ENCODE measurements around the gene EMCN. TPM values are rescaled to one million over a fixed set of nuclear protein-coding genes. Genes with fewer than 3 reads are reported as not detected.

Gene EMCN
- total and polyA plus RNA-seq, 11 donors, result 14.9 to 52.6 (median 27.4) TPM

- intact Hi-C loops (cut with DNase I), result no loop called here
Observed at GRCh38 chr4:100469555-100469954, 48.3 kb downstream of the EMCN start.

DNA sequence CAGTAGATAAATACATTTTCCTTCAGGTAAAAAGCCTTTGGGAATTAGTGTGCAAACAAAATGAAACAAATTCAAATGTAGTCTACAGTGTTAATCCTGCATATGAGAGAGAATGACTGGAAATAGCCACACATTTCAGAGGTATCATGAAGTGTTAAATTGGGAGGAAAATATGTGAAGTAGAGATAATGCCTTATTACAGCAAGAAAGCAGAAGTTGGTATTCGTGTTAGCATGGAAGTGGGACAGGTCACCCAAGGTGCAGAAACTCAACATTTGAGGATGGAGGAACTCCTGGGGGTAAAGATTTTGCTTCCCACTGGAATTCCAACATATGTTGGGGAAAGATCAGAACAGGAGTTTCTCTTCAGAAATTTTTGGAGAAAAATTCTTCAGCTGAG lies 51.3 kb downstream of the EMCN start:
- DNase-seq (no peak), ATAC-seq (no peak)
- Histone ChIP-seq H3K4me1 (no peaks in the 10 kb centered on the region), H3K9me3 (peaks cover 0 to 9% (median 0%) of the 10 kb centered on the region in 12 donors), H3K27me3 (no peaks in the 10 kb centered on the region), H3K36me3 (peaks cover 0 to 31% (median 3%) of the 10 kb centered on the region in 9 donors), H3K27ac (no peak overlapping the region), H3K4me3 (no peak overlapping the region)
- TF ChIP-seq CTCF (IDR thresholded peaks at IDR 0.05), result no peak
- TF ChIP-seq POLR2A (IDR thresholded peaks at IDR 0.05), result no peak
- intact Hi-C loops (cut with DNase I), result no loop called here
- 49 to 70% (median 66%) methylated on average over 1 of the region's 1 CpG for WGBS, 4 donors

More at GRCh38 chr4:100469555-100469954, 48.3 kb downstream of the EMCN start:
- no peak for TF ChIP-seq POLR2A (IDR thresholded peaks at IDR 0.05)
- TF ChIP-seq CTCF (IDR thresholded peaks at IDR 0.05), result no peak
- 88 to 98% (median 96%) methylated on average over 1 of the region's 1 CpG; no CpG with 5 or more reads in 1 of the 4 donors for WGBS, 4 donors
- H3K4me1 ChIP-seq, result no peaks in the 10 kb centered on the region
- DNase-seq (no peak), ATAC-seq (no peak)
- no peaks in the 10 kb centered on the region for H3K27me3 ChIP-seq
- H3K4me3 ChIP-seq, result no peak overlapping the region
- no peak overlapping the region for H3K27ac ChIP-seq
- peaks cover 0 to 12% (median 3%) of the 10 kb centered on the region in 9 donors for H3K36me3 ChIP-seq
- H3K9me3 ChIP-seq, result peaks cover 0 to 12% (median 0%) of the 10 kb centered on the region in 12 donors

GRCh38 chr4:100461807-100462605 lies 55.8 kb downstream of the EMCN start:
- Histone ChIP-seq H3K36me3 (peaks cover 0 to 44% (median 3%) of the 10 kb centered on the region in 9 donors), H3K4me3 (no peak overlapping the region), H3K9me3 (no peaks in the 10 kb centered on the region), H3K27me3 (no peaks in the 10 kb centered on the region), H3K27ac (no peak overlapping the region), H3K4me1 (peaks cover 0 to 5% (median 0%) of the 10 kb centered on the region in 12 donors)
- intact Hi-C loops (cut with DNase I), result loop anchor here in 1 of 10 donors (2.0 kb wide), 1 partner anchor 23 kb away; no protein-coding TSS in a partner anchor
- WGBS, 4 donors, result 89 to 91% (median 89%) methylated on average over 5 of the region's 5 CpGs
- ATAC-seq, result no peak
- TF ChIP-seq POLR2A (IDR thresholded peaks at IDR 0.05), result no peak
- no peak for TF ChIP-seq CTCF (IDR thresholded peaks at IDR 0.05)
- DNase-seq, result no peak

DNA sequence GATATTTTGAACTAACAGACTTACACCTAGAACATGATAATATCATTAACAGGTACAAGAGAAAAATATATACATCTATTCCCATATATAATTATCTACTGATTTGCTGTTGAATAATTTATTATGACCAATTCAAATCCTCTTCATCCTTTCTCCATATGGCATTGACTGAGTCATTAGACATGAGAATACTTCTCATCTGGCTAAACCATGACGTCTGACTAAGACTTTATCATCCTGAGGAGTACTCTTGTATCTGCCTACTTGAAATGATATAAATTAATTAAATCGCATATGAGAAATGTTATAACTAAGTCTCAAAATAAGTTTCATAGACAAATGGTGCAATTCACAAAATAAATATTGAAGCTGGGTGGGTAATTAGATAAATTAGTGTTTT lies 67.4 kb downstream of the EMCN start:
- H3K27ac ChIP-seq, result no peak overlapping the region
- intact Hi-C loops (cut with DNase I), result no loop called here
- TF ChIP-seq CTCF (IDR thresholded peaks at IDR 0.05), result no peak
- no peak overlapping the region for H3K4me3 ChIP-seq
- 73 to 79% (median 74%) methylated on average over 2 of the region's 2 CpGs for WGBS, 4 donors
- no peaks in the 10 kb centered on the region for H3K27me3 ChIP-seq
- ATAC-seq (no peak), DNase-seq (no peak)
- peaks cover 0 to 9% (median 0%) of the 10 kb centered on the region in 12 donors for H3K9me3 ChIP-seq
- no peaks in the 10 kb centered on the region for H3K4me1 ChIP-seq
- peaks cover 0 to 7% (median 0%) of the 10 kb centered on the region in 9 donors for H3K36me3 ChIP-seq
